ENCODE measurements around the gene KLHL6.

Gene KLHL6, protein sequence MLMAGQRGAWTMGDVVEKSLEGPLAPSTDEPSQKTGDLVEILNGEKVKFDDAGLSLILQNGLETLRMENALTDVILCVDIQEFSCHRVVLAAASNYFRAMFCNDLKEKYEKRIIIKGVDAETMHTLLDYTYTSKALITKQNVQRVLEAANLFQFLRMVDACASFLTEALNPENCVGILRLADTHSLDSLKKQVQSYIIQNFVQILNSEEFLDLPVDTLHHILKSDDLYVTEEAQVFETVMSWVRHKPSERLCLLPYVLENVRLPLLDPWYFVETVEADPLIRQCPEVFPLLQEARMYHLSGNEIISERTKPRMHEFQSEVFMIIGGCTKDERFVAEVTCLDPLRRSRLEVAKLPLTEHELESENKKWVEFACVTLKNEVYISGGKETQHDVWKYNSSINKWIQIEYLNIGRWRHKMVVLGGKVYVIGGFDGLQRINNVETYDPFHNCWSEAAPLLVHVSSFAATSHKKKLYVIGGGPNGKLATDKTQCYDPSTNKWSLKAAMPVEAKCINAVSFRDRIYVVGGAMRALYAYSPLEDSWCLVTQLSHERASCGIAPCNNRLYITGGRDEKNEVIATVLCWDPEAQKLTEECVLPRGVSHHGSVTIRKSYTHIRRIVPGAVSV

DNA sequence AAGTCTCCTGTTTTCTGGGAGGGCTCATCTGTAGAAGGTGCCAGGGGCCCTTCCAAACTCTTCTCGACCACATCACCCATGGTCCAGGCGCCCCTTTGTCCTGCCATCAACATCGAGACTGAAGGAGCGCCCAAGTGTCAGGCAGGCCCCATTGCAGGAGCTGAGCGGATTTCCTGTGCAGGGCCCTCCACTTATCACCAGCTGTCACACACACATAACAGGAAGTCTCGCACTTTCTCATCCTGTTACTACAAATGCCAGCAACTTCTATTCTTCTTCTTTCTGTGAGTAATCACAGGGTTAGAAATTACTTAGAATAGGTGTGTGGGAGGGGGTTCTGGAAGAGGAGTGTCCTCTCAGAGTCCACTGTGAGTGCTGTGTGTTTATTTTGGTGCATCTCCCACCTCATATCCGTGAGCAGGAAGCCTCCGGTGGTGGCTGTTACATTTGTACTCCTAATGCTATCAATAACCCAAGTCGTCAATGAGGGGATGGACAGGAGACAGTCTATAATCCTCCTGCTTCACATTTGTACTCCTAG lies at the start of gene KLHL6:
KLHL6 (minus strand) TSS at position 166 of the 541 bp plus-strand sequence; CDS start at position 113, 53 bp downstream.
- no peaks in the 10 kb centered on the region for H3K27me3 ChIP-seq
- peaks cover 0 to 8% (median 0%) of the 10 kb centered on the region in 11 experiments; a peak in 4 of 22 replicates for H4K20me1 ChIP-seq
- H3K4me1 ChIP-seq, result peaks cover 31 to 50% (median 44%) of the 10 kb centered on the region in 10 experiments
- H3K4me2 ChIP-seq, result peak within 1 kb of the TSS; percentile 82 to 99 (median 96)
- H3K9ac ChIP-seq, result peak within 1 kb of the TSS; percentile 78 to 88 (median 85)
- peak within 1 kb of the TSS; percentile 75 to 93 (median 87) for H3K27ac ChIP-seq
- H3K4me3 ChIP-seq, result peak within 1 kb of the TSS; percentile 61 to 88 (median 79)
- peaks cover 0 to 10% (median 4%) of the 10 kb centered on the region in 11 experiments; a peak in 6 of 22 replicates for H3K9me3 ChIP-seq (replicated peaks in 1 of 11)
- H3K36me3 ChIP-seq, result peaks cover 0 to 15% (median 9%) of the 10 kb centered on the region in 11 experiments; a peak in 15 of 22 replicates
- peak in 2 of 11 experiments; percentile 28 to 63; a peak in 2 of 22 replicates for TF ChIP-seq Cebpa-rat (IDR thresholded peaks at IDR 0.05)

DNA sequence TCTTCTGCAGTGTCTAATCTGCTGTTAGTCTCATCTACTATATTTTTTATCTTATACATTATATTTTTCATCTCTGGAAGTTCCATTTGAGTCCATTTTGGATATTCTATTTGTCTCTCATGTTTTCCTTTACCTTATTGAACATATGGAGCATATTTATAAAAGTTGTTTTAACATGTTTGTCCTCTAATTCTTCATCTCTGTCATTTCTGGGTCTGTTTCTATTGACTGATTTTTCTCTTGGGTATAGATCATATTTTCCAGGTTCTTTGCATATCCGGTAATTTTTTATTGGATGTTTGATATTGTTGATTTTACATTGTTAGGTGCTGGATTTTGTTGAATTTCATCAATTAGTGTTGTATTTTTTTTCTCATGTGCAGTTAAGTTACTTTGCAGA lies 42.5 kb upstream of the KLHL6 start:
- no peaks in the 10 kb centered on the region for H3K27me3 ChIP-seq
- TF ChIP-seq Cebpa-rat (IDR thresholded peaks at IDR 0.05), result no peak
- no peak overlapping the region for H3K9ac ChIP-seq
- H3K4me1 ChIP-seq, result no peaks in the 10 kb centered on the region
- H3K9me3 ChIP-seq (replicated peaks in 1 of 11), result peaks cover 37 to 62% (median 44%) of the 10 kb centered on the region in 11 experiments
- H3K36me3 ChIP-seq, result no peaks in the 10 kb centered on the region
- H3K27ac ChIP-seq, result no peak overlapping the region
- no peak overlapping the region for H3K4me3 ChIP-seq
- H4K20me1 ChIP-seq, result no peaks in the 10 kb centered on the region
- no peak overlapping the region for H3K4me2 ChIP-seq

DNA sequence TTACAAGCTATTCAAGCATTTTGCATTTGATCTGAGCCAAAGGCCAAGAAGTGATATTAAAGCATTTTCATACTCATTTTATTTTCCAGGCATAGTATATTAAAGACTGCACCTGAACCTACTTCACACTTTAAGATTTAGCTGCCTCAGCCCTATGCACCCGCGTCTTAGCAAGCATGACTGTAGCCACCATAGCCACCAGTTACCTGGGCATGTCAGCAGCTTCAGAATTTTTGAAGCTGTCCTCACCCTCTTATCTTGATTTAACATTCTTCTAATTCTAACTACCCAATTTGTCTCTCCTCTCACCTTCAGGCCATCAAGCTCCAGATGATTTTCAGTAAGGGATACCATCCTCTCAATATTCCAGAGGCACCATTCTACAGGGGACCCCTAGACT lies 39.1 kb upstream of the KLHL6 start:
- Histone ChIP-seq H4K20me1 (no peaks in the 10 kb centered on the region), H3K4me2 (no peak overlapping the region), H3K9ac (no peak overlapping the region), H3K27ac (no peak overlapping the region), H3K4me3 (no peak overlapping the region), H3K4me1 (peaks cover 10 to 17% (median 14%) of the 10 kb centered on the region in 10 experiments), H3K36me3 (no peaks in the 10 kb centered on the region), H3K9me3 (replicated peaks in 1 of 11) (peaks cover 42 to 78% (median 55%) of the 10 kb centered on the region in 11 experiments), H3K27me3 (no peaks in the 10 kb centered on the region)
- no peak for TF ChIP-seq Cebpa-rat (IDR thresholded peaks at IDR 0.05)

DNA sequence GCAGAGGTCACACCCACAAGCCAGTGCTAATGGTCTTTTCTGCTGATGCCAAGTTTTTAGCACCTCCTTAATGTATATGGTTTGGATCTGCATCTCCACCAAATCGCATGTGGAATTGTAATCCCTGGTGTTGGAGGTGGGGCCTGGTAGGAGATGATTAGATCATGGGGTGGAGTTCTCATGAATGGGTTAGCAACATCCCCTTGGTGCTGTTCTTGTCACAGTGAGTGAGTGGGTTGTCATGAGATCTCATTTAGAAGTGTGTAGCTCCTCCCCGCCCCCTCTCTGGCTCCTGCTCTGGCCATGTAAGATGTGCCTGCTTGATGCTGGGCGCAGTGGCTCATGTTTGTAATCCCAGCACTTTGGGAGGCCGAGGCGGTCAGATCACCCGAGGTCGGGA lies 37.3 kb upstream of the KLHL6 start:
- Histone ChIP-seq H3K36me3 (peaks cover 0 to 6% (median 0%) of the 10 kb centered on the region in 11 experiments; a peak in 1 of 22 replicates), H3K27me3 (no peaks in the 10 kb centered on the region), H3K4me2 (no peak overlapping the region), H3K4me1 (peaks cover 19 to 26% (median 23%) of the 10 kb centered on the region in 10 experiments), H3K9ac (no peak overlapping the region), H3K4me3 (no peak overlapping the region), H4K20me1 (no peaks in the 10 kb centered on the region), H3K9me3 (replicated peaks in 1 of 11) (peaks cover 23 to 85% (median 55%) of the 10 kb centered on the region in 11 experiments), H3K27ac (no peak overlapping the region)
- TF ChIP-seq Cebpa-rat (IDR thresholded peaks at IDR 0.05), result no peak

DNA sequence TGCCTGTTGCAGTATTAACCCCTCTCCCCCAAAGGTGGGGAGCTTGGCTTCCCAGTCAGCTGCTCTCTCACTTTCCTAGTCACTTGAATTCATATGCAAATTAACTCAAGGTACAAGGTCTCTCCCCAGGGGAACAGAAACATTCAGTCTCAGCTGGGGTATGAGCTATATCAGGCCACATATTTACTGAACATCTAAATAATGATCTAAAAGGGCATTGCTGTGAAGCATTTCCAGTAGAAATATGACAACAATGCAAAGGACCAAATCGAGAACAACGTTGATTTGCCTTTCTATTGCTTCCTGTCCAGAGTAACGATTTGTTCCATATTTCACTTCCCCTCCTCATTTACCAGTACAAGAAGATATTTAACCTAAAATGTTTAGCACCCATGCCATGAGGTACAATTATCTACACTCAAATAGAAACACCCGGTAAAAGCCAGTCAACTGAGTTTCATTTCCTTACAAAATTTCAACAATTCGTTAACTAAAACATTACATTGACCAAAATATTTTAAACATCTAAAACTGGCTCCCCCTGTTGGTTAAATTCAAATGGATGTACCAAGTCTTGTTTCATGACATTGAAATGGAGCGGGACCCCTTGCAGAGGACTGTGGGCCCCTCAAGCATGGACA lies 36.5 kb upstream of the KLHL6 start:
- H3K4me2 ChIP-seq, result peak overlapping the region; percentile 31 to 81 (median 52)

DNA sequence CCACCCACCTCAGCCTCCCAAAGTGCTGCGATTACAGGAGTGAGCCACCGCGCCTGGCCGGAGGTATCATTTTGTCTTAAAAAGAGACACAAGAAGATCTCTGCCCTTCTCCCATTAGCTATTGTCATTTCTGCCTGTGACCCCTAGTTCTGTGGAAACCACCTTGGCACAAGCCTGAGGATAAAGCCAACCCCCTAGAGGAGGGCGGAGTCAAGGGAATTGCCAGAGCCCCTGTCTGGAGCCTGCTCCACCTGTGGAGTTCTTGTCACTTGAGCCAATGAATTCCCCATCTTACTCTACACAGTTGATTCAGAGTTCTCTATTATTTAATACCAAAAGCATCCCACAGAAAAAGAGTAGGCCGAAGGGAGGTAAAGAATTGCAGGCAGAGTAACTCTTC lies 34.9 kb upstream of the KLHL6 start:
- no peaks in the 10 kb centered on the region for H4K20me1 ChIP-seq
- no peak for TF ChIP-seq Cebpa-rat (IDR thresholded peaks at IDR 0.05)
- H3K36me3 ChIP-seq, result peaks cover 0 to 6% (median 0%) of the 10 kb centered on the region in 11 experiments; a peak in 1 of 22 replicates
- H3K4me1 ChIP-seq, result peaks cover 36 to 46% (median 42%) of the 10 kb centered on the region in 10 experiments
- no peaks in the 10 kb centered on the region for H3K27me3 ChIP-seq
- no peak overlapping the region for H3K27ac ChIP-seq
- no peak overlapping the region for H3K9ac ChIP-seq
- H3K4me2 ChIP-seq, result no peak overlapping the region
- no peak overlapping the region for H3K4me3 ChIP-seq
- peaks cover 4 to 67% (median 37%) of the 10 kb centered on the region in 11 experiments; a peak in 21 of 22 replicates for H3K9me3 ChIP-seq (replicated peaks in 1 of 11)

More for the DNA sequence above, 36.5 kb upstream of the KLHL6 start:
- Histone ChIP-seq H4K20me1 (no peaks in the 10 kb centered on the region), H3K4me3 (no peak overlapping the region; a peak in 1 of 20 replicates), H3K27me3 (no peaks in the 10 kb centered on the region), H3K9me3 (replicated peaks in 1 of 11) (peaks cover 18 to 80% (median 50%) of the 10 kb centered on the region in 11 experiments), H3K9ac (no peak overlapping the region), H3K36me3 (peaks cover 0 to 6% (median 0%) of the 10 kb centered on the region in 11 experiments; a peak in 1 of 22 replicates), H3K27ac (peak overlapping the region in 2 of 11 experiments; percentile 15 to 17; a peak in 3 of 22 replicates), H3K4me1 (peaks cover 27 to 34% (median 32%) of the 10 kb centered on the region in 10 experiments)
- TF ChIP-seq Cebpa-rat (IDR thresholded peaks at IDR 0.05), result no peak

DNA sequence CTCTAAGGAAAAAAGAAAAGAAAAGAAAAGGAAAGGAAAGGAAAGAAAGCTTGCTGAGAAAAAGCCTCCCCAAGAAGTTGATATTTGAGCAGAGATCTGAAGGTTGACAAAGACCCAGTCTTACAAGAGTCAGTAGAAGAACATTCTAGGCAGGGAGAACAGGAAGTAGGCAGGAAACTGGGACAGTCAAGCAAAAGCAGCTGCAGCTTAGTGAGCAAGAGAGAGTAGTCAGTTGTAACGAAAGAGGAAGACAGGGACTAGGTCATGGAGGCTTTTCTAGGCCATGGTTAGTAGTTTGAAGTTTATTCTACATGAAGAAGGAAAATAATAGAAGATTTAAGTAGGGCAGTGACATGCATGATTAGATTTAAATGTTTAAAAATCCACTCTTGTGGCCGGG lies 31.8 kb upstream of the KLHL6 start:
- peak overlapping the region; percentile 27 to 84 (median 78); a peak in 21 of 22 replicates for H3K27ac ChIP-seq
- H3K36me3 ChIP-seq, result peaks cover 0 to 6% (median 0%) of the 10 kb centered on the region in 11 experiments; a peak in 1 of 22 replicates
- peak overlapping the region in 9 of 11 experiments; percentile 16 to 67 (median 54); a peak in 14 of 22 replicates for H3K9ac ChIP-seq
- no peaks in the 10 kb centered on the region for H4K20me1 ChIP-seq
- no peak for TF ChIP-seq Cebpa-rat (IDR thresholded peaks at IDR 0.05)
- H3K4me3 ChIP-seq, result no peak overlapping the region
- H3K27me3 ChIP-seq, result no peaks in the 10 kb centered on the region
- peaks cover 0 to 37% (median 28%) of the 10 kb centered on the region in 11 experiments; a peak in 20 of 22 replicates for H3K9me3 ChIP-seq (replicated peaks in 1 of 11)
- peak overlapping the region; percentile 49 to 72 (median 68) for H3K4me2 ChIP-seq
- H3K4me1 ChIP-seq, result peaks cover 36 to 73% (median 60%) of the 10 kb centered on the region in 10 experiments

DNA sequence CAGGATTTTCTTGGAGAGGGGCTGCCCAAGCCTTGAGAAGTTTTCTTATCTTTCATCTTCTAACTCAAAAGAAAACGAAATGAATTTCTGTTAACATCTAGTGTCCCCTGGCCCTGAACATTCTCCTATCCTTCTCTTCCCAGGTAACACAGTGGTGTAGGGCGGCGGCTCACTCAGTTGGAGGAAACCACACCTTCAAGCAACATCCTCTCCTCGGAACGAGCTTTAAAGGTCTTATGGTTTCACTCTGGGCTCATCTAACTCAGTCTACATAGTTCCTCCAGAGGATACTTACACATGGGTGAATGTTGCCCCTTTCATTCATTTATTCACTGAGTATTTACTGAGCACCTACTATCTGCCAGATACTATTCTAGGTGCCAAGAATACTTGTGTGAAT lies 31.0 kb upstream of the KLHL6 start:
- Histone ChIP-seq H3K27me3 (no peaks in the 10 kb centered on the region), H3K9ac (no peak overlapping the region), H3K4me3 (no peak overlapping the region), H4K20me1 (no peaks in the 10 kb centered on the region), H3K4me1 (peaks cover 27 to 68% (median 53%) of the 10 kb centered on the region in 10 experiments), H3K4me2 (peak overlapping the region; percentile 49 to 72 (median 68); a peak in 21 of 22 replicates), H3K27ac (peak overlapping the region in 8 of 11 experiments; percentile 67 to 84 (median 81); a peak in 16 of 22 replicates), H3K9me3 (replicated peaks in 1 of 11) (peaks cover 0 to 37% (median 28%) of the 10 kb centered on the region in 11 experiments; a peak in 20 of 22 replicates), H3K36me3 (peaks cover 0 to 6% (median 0%) of the 10 kb centered on the region in 11 experiments; a peak in 1 of 22 replicates)
- TF ChIP-seq Cebpa-rat (IDR thresholded peaks at IDR 0.05), result no peak

All from BLaER1 treated with 17β-estradiol and CSF1 and Interleukin-3, amounts not matched to agents 10 nM and 100 nM (cell line).